BLaER1 (cell line): ENCODE measurements around the gene PTPRD.

Source experiments
- H3K27ac ChIP-seq: shearing (Covaris generic); formaldehyde crosslinking; 2 replicates; pipeline ENCODE4 v1.8.1; 2022
- H3K27me3 ChIP-seq: shearing (Covaris generic); formaldehyde crosslinking; 2 replicates; pipeline ENCODE4 v1.8.1; 2022
- H3K36me3 ChIP-seq: shearing (Covaris generic); formaldehyde crosslinking; 2 replicates; pipeline ENCODE4 v1.8.1; 2022
- H3K4me1 ChIP-seq: shearing (Covaris generic); formaldehyde crosslinking; 2 replicates; pipeline ENCODE4 v1.8.1; 2022
- H3K4me2 ChIP-seq: shearing (Covaris generic); formaldehyde crosslinking; 2 replicates; pipeline ENCODE4 v1.8.1; 2022
- H3K4me3 ChIP-seq: shearing (Covaris generic); formaldehyde crosslinking; 2 replicates; pipeline ENCODE4 v1.8.1; 2022
- H3K9ac ChIP-seq: shearing (Covaris generic); formaldehyde crosslinking; 2 replicates; pipeline ENCODE4 v1.8.1; 2022
- H3K9me3 ChIP-seq: shearing (Covaris generic); formaldehyde crosslinking; 2 replicates; pipeline ENCODE4 v1.8.1; 2022
- H4K20me1 ChIP-seq: shearing (Covaris generic); formaldehyde crosslinking; 2 replicates; pipeline ENCODE4 v1.8.1; 2022
- Cebpa-rat ChIP-seq: shearing (Covaris generic); IDR thresholded peaks from 2 replicates; pipeline ENCODE4 v1.8.1; 2022

The PTPRD gene

GRCh38 chr9:8456344-8456743, 2156.5 kb downstream of the PTPRD start:
- no peaks in the 10 kb centered on the region for H4K20me1 ChIP-seq
- H3K36me3 ChIP-seq = no peaks in the 10 kb centered on the region
- H3K27ac ChIP-seq = no peak overlapping the region
- H3K4me1 ChIP-seq = no peaks in the 10 kb centered on the region
- H3K9me3 ChIP-seq = no peaks in the 10 kb centered on the region
- no peak overlapping the region for H3K9ac ChIP-seq
- H3K4me2 ChIP-seq = no peak overlapping the region
- H3K4me3 ChIP-seq = no peak overlapping the region
- no peaks in the 10 kb centered on the region for H3K27me3 ChIP-seq
- no peak for TF ChIP-seq Cebpa-rat

GRCh38 chr9:8450810-8451545, 2161.8 kb downstream of the PTPRD start:
- Histone ChIP-seq H3K4me2 (no peak overlapping the region), H3K9ac (no peak overlapping the region), H3K27ac (no peak overlapping the region), H3K27me3 (no peaks in the 10 kb centered on the region), H4K20me1 (no peaks in the 10 kb centered on the region), H3K4me3 (no peak overlapping the region), H3K36me3 (no peaks in the 10 kb centered on the region), H3K4me1 (no peaks in the 10 kb centered on the region), H3K9me3 (no peaks in the 10 kb centered on the region)
- no peak for TF ChIP-seq Cebpa-rat

- Histone ChIP-seq H3K4me3 (no peak overlapping the region), H3K27ac (no peak overlapping the region), H3K4me2 (no peak overlapping the region), H3K36me3 (no peaks in the 10 kb centered on the region), H4K20me1 (no peaks in the 10 kb centered on the region), H3K27me3 (no peaks in the 10 kb centered on the region), H3K9me3 (no peaks in the 10 kb centered on the region), H3K9ac (no peak overlapping the region), H3K4me1 (no peaks in the 10 kb centered on the region)
- TF ChIP-seq Cebpa-rat = no peak
Observed at GRCh38 chr9:8448226-8448625, 2164.6 kb downstream of the PTPRD start.

GRCh38 chr9:8447601-8448000, 2165.2 kb downstream of the PTPRD start:
- H4K20me1 ChIP-seq = no peaks in the 10 kb centered on the region
- no peaks in the 10 kb centered on the region for H3K27me3 ChIP-seq
- no peak for TF ChIP-seq Cebpa-rat
- H3K4me3 ChIP-seq = no peak overlapping the region
- no peaks in the 10 kb centered on the region for H3K4me1 ChIP-seq
- H3K36me3 ChIP-seq = no peaks in the 10 kb centered on the region
- H3K9me3 ChIP-seq = no peaks in the 10 kb centered on the region
- H3K4me2 ChIP-seq = no peak overlapping the region
- no peak overlapping the region for H3K27ac ChIP-seq
- no peak overlapping the region for H3K9ac ChIP-seq

- Histone ChIP-seq H3K4me3 (no peak overlapping the region), H3K27me3 (no peaks in the 10 kb centered on the region), H3K27ac (no peak overlapping the region), H3K4me2 (no peak overlapping the region), H4K20me1 (no peaks in the 10 kb centered on the region), H3K36me3 (no peaks in the 10 kb centered on the region), H3K9me3 (no peaks in the 10 kb centered on the region), H3K4me1 (peaks cover 6% of the 10 kb centered on the region), H3K9ac (no peak overlapping the region)
- TF ChIP-seq Cebpa-rat = no peak
Observed at GRCh38 chr9:8437876-8438275, 2174.9 kb downstream of the PTPRD start.

- Histone ChIP-seq H3K4me1 (peaks cover 6% of the 10 kb centered on the region), H3K9me3 (no peaks in the 10 kb centered on the region), H3K4me3 (no peak overlapping the region), H3K4me2 (no peak overlapping the region), H4K20me1 (no peaks in the 10 kb centered on the region), H3K9ac (no peak overlapping the region), H3K27me3 (no peaks in the 10 kb centered on the region), H3K36me3 (no peaks in the 10 kb centered on the region), H3K27ac (no peak overlapping the region)
- TF ChIP-seq Cebpa-rat = no peak
Observed at GRCh38 chr9:8437259-8437658, 2175.5 kb downstream of the PTPRD start.

GRCh38 chr9:8436786-8437185, 2176.0 kb downstream of the PTPRD start:
- Histone ChIP-seq H3K27me3 (no peaks in the 10 kb centered on the region), H3K4me2 (no peak overlapping the region), H3K9ac (no peak overlapping the region), H3K9me3 (no peaks in the 10 kb centered on the region), H3K27ac (no peak overlapping the region), H3K4me1 (peaks cover 6% of the 10 kb centered on the region), H4K20me1 (no peaks in the 10 kb centered on the region), H3K36me3 (no peaks in the 10 kb centered on the region), H3K4me3 (no peak overlapping the region)
- no peak for TF ChIP-seq Cebpa-rat

GRCh38 chr9:8434621-8435020, 2178.2 kb downstream of the PTPRD start:
- Histone ChIP-seq H3K27ac (no peak overlapping the region), H4K20me1 (no peaks in the 10 kb centered on the region), H3K4me3 (no peak overlapping the region), H3K27me3 (no peaks in the 10 kb centered on the region), H3K36me3 (no peaks in the 10 kb centered on the region), H3K4me1 (peaks cover 6% of the 10 kb centered on the region), H3K4me2 (no peak overlapping the region), H3K9me3 (no peaks in the 10 kb centered on the region), H3K9ac (no peak overlapping the region)
- TF ChIP-seq Cebpa-rat = no peak

GRCh38 chr9:8432224-8432623, 2180.6 kb downstream of the PTPRD start:
- no peak overlapping the region for H3K4me2 ChIP-seq
- H3K9ac ChIP-seq = no peak overlapping the region
- no peaks in the 10 kb centered on the region for H3K27me3 ChIP-seq
- no peak overlapping the region for H3K27ac ChIP-seq
- H4K20me1 ChIP-seq = no peaks in the 10 kb centered on the region
- H3K9me3 ChIP-seq = no peaks in the 10 kb centered on the region
- H3K4me1 ChIP-seq = no peaks in the 10 kb centered on the region
- H3K36me3 ChIP-seq = no peaks in the 10 kb centered on the region
- TF ChIP-seq Cebpa-rat = no peak
- no peak overlapping the region for H3K4me3 ChIP-seq

GRCh38 chr9:8431505-8431904, 2181.3 kb downstream of the PTPRD start:
- Histone ChIP-seq H3K27ac (no peak overlapping the region), H3K36me3 (no peaks in the 10 kb centered on the region), H3K4me3 (no peak overlapping the region), H4K20me1 (no peaks in the 10 kb centered on the region), H3K4me2 (no peak overlapping the region), H3K27me3 (no peaks in the 10 kb centered on the region), H3K4me1 (no peaks in the 10 kb centered on the region), H3K9ac (no peak overlapping the region), H3K9me3 (no peaks in the 10 kb centered on the region)
- TF ChIP-seq Cebpa-rat = no peak

GRCh38 chr9:8430945-8431344, 2181.9 kb downstream of the PTPRD start:
- TF ChIP-seq Cebpa-rat = no peak
- H3K4me2 ChIP-seq = no peak overlapping the region

More at GRCh38 chr9:8430945-8431344, 2181.9 kb downstream of the PTPRD start:
- Histone ChIP-seq H4K20me1 (no peaks in the 10 kb centered on the region), H3K9me3 (no peaks in the 10 kb centered on the region), H3K27ac (no peak overlapping the region), H3K9ac (no peak overlapping the region), H3K36me3 (no peaks in the 10 kb centered on the region), H3K27me3 (no peaks in the 10 kb centered on the region), H3K4me1 (no peaks in the 10 kb centered on the region), H3K4me3 (no peak overlapping the region)
